RWPE1 (cell line): Measurements from ENCODE around the gene GABRQ.
"Not testable (repeated sequence)": the region's sequence is repeated elsewhere in the genome, so short reads cannot be mapped to it uniquely, and the experiment has no call there.

ENCODE experiments used
- CTCF ChIA-PET: fragments of 350-600 bp; sonication (Branson Sonifier 250); formaldehyde crosslinking; extraction: SDS; loops from one replicate; lab custom pipeline; 2021; lab: Yijun Ruan, JAX
- POLR2A ChIA-PET: fragments of 400-600 bp; formaldehyde crosslinking; extraction: SDS; loops from one replicate; lab custom pipeline; 2020; ENCODE audit warnings: antibody characterized with exemption; ENCODE audit not compliant: low non-redundant PET; lab: Yijun Ruan, JAX
- DNase-seq: peaks from one replicate; pipeline ENCODE4 v3.0.0; 2012; ENCODE audit warnings: low spot score
- H3K27ac ChIP-seq: fragments of 450-650 bp; 2 replicates; pipeline ENCODE4 v1.5.1; 2017
- TF ChIP-seq, protein P1 (sequence below): fragments of 450-650 bp; conservative IDR thresholded peaks from 2 replicates; pipeline ENCODE4 v1.5.1; 2017; ENCODE audit warnings: low read depth, mild to moderate bottlenecking

GABRQ gene

DNA sequence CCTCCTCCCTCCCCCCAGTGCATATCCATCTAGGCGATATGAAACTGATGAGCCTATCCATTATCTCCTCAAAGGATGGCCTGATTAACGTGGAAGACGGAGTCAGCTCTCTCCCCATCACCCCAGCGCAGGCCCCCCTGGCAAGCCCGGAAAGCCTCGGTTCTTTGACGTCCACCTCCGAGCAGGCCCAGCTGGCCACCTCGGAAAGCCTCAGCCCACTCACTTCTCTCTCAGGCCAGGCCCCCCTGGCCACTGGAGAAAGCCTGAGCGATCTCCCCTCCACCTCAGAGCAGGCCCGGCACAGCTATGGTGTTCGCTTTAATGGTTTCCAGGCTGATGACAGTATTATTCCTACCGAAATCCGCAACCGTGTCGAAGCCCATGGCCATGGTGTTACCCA lies 14.8 kb downstream of the GABRQ start:
- TF ChIP-seq, protein P1, sequence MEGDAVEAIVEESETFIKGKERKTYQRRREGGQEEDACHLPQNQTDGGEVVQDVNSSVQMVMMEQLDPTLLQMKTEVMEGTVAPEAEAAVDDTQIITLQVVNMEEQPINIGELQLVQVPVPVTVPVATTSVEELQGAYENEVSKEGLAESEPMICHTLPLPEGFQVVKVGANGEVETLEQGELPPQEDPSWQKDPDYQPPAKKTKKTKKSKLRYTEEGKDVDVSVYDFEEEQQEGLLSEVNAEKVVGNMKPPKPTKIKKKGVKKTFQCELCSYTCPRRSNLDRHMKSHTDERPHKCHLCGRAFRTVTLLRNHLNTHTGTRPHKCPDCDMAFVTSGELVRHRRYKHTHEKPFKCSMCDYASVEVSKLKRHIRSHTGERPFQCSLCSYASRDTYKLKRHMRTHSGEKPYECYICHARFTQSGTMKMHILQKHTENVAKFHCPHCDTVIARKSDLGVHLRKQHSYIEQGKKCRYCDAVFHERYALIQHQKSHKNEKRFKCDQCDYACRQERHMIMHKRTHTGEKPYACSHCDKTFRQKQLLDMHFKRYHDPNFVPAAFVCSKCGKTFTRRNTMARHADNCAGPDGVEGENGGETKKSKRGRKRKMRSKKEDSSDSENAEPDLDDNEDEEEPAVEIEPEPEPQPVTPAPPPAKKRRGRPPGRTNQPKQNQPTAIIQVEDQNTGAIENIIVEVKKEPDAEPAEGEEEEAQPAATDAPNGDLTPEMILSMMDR = no peak
- POLR2A ChIA-PET = no interaction called here
- CTCF ChIA-PET = no interaction called here
- H3K27ac ChIP-seq = no peak overlapping the region
- DNase-seq = no peak

DNA sequence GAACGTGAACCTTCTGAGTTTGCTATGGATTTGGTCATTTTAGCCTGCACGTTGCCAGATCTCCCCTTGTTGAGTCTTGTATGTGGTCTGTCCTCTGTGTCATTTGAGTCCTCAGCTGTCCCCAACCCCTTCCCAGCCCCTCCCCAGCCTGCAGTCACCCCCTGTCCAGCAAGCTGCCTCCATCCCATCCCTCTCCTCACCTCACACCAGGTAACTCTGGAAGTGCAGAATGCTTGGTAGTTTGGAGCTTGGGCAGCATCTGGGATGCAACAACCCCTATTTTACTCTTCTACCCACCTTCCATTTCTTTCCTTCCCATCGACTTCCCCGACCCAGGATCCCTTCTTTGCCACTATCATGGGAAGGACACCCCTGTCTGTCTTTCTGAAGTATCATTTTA lies 18.4 kb downstream of the GABRQ start:
- CTCF ChIA-PET = no interaction called here
- no peak for DNase-seq
- H3K27ac ChIP-seq = no peak overlapping the region
- TF ChIP-seq, protein P1 = no peak
- POLR2A ChIA-PET = no interaction called here

DNA sequence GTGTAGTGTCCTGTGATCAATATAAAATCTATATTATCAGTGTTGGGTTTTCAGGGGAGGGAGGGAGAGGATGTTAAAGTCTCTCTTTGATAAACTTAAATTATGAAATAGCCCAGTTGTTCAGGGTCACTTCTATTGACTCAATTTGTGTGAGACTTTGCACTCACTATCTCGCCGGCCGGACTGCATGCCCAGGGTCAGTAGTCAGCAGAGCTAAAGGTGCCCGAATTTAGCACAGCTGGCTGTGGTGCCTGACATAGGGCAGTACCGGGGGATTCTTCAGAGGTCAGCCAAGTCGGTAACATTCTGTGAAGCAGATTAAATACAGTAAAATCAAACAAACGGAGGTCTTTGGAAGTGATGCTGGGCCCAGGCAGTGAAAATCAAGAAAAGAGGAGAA lies 19.2 kb downstream of the GABRQ start:
- no peak for DNase-seq
- ChIA-PET POLR2A (no interaction called here), CTCF (no interaction called here)
- TF ChIP-seq, protein P1 = no peak
- no peak overlapping the region for H3K27ac ChIP-seq

DNA sequence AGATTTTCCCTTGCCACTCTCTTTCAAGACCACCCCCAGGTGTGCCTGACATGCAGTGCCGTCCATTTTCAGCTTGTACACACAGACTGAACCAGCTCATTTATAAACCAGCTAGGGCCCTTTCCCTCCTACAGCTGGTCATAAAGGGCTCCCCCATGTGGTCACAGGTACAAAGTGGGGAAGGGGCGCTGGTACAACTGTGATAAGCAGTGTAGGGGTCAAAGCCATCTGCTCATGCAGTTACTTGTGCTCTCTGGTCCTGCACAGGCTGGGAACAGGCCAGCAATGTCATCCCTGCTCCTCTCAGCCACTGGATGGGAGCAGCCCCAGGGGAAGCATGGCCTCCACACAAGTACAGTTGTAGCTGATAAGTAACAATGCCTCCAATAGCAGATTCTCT lies 20.6 kb downstream of the GABRQ start:
- no peak for DNase-seq
- ChIA-PET CTCF (interaction anchor here (0.6 kb wide), 1 partner anchor 1414 kb away, joined by 3 read pairs; no protein-coding TSS in a partner anchor), POLR2A (no interaction called here)
- TF ChIP-seq, protein P1 = no peak
- no peak overlapping the region for H3K27ac ChIP-seq

DNA sequence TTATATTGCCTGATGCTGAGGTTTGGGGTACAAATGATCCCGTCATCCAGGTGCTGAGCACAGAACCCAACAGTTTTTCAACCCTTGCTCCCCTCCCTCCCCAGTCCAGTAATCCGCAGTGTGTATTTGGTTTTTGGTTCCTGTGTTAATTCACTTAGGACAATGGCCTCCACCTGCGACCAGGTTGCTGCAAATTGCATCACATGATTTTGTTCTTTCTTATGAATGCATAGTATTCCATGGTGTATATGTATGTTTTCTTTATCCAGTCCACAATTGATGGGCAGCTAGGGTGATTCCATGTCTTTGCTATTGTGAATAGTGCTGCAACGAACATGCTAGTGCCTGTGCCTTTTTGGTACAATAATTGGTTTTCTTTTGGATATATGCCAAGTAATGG lies 25.4 kb downstream of the GABRQ start:
- POLR2A ChIA-PET = no interaction called here
- no peak for DNase-seq
- CTCF ChIA-PET = no interaction called here

DNA sequence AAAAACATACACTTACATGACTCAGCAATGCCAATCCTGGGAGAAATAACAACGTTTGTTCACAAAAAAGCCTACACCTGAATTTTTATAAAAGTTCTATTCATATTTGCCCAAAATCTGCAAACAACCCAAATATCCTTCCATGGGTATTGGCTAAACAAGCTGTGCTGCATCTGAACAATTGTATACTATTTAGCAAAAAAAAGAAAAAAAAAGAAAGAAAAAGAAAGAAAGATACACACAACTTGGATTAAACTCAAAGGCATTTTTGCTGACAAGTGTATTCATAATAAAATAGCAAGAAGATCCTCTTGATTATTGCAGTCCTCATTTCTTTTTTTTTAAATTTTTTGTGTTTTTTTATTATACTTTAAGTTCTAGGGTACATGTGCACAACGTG lies 36.4 kb downstream of the GABRQ start:
- CTCF ChIA-PET = no interaction called here
- TF ChIP-seq, protein P1 = no peak
- H3K27ac ChIP-seq = no peak overlapping the region
- DNase-seq = no peak
- POLR2A ChIA-PET = no interaction called here

More for the DNA sequence above, 25.4 kb downstream of the GABRQ start:
- H3K27ac ChIP-seq = no peak overlapping the region
- TF ChIP-seq, protein P1 = no peak

DNA sequence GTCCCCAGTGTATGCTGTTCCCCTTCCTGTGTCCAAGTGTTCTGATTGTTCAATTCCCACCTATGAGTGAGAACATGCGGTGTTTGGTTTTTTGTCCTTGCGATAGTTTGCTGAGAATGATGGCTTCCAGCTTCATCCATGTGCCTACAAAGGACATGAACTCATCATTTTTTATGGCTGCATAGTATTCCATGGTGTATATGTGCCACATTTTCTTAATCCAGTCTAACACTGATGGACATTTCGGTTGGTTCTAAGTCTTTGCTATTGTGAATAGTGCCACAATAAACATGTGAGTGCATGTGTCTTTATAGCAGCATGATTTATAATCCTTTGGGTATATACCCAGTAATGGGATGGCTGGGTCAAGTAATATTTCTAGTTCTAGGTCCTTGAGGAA lies 37.0 kb downstream of the GABRQ start:
- H3K27ac ChIP-seq, CTCF ChIA-PET, POLR2A ChIA-PET: not testable (repeated sequence)

DNA sequence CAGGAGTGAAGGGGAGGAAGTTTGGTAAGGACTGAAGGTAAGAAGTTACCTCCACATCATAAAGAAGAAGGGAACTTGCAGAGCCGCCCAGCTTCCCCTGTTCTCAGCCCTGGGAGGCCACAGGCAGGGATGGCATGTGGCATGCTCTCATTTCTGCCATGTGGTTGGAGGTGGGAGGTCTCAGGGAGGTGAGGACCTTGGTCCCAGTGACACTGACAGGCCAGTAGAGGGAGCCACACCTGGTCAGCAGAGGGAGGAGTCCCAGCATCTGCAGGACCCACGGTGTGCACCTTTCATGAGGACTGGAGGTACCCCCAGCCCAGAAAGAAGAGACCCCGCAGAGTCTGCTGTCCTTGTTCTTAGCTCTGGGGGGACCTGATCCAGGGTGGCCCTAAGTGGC lies 43.3 kb downstream of the GABRQ start:
- DNase-seq, CTCF ChIA-PET, H3K27ac ChIP-seq, POLR2A ChIA-PET: not testable (repeated sequence)

More for the DNA sequence above, 37.0 kb downstream of the GABRQ start:
- not testable (repeated sequence) for DNase-seq

DNA sequence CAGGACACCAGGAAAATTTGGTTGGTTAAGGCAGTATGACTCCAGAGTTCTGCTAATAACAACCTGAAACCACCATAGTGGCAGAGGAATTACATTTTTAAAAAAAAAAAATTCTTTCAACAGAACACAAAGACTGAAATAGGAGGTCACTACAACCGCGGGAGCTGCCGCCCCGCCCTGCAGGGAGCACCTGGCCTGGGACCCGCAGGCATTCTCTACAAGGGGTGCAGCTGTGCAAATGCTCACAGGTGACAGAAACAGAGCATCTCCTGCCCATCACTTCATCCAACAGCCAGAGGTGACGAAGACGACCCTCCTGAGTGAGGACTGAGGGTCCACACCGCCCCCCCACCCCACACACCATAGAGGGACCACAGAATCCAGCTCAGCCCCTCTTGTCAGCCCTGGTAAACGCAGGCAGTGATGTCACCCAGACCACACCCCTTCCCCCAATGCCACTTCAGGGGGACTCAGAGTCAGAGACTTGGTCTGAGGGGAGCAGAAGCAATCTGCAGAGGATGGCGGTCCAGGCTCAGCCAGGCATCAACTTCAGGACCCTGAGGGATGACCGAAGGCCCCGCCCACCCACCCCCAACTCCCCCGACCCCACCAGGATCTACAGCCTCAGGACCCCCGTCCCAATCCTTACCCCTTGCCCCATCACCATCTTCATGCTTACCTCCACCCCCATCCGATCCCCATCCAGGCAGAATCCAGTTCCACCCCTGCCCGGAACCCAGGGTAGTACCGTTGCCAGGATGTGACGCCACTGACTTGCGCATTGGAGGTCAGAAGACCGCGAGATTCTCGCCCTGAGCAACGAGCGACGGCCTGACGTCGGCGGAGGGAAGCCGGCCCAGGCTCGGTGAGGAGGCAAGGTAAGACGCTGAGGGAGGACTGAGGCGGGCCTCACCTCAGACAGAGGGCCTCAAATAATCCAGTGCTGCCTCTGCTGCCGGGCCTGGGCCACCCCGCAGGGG lies 60.5 kb downstream of the GABRQ start, which contains the start of gene MAGEA3:
Gene MAGEA3, plus strand, starts transcription at position 843 of the 980 bp plus-strand sequence. CDS start 2,039 bp downstream, outside the sequence.
- POLR2A ChIA-PET, H3K27ac ChIP-seq, DNase-seq, CTCF ChIA-PET: not testable (repeated sequence)

DNA sequence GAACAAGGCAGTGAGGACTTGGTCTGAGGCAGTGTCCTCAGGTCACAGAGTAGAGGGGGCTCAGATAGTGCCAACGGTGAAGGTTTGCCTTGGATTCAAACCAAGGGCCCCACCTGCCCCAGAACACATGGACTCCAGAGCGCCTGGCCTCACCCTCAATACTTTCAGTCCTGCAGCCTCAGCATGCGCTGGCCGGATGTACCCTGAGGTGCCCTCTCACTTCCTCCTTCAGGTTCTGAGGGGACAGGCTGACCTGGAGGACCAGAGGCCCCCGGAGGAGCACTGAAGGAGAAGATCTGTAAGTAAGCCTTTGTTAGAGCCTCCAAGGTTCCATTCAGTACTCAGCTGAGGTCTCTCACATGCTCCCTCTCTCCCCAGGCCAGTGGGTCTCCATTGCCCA lies 62.7 kb downstream of the GABRQ start:
- CTCF ChIA-PET, H3K27ac ChIP-seq, POLR2A ChIA-PET, DNase-seq: not testable (repeated sequence)
